ENCODE data around the gene ASB18. TPM values are rescaled to one million over a fixed set of nuclear protein-coding genes. Genes with fewer than 3 reads are reported as not detected.

Gene ASB18
- polyA plus RNA-seq, 3 donors, result not detected

DNA sequence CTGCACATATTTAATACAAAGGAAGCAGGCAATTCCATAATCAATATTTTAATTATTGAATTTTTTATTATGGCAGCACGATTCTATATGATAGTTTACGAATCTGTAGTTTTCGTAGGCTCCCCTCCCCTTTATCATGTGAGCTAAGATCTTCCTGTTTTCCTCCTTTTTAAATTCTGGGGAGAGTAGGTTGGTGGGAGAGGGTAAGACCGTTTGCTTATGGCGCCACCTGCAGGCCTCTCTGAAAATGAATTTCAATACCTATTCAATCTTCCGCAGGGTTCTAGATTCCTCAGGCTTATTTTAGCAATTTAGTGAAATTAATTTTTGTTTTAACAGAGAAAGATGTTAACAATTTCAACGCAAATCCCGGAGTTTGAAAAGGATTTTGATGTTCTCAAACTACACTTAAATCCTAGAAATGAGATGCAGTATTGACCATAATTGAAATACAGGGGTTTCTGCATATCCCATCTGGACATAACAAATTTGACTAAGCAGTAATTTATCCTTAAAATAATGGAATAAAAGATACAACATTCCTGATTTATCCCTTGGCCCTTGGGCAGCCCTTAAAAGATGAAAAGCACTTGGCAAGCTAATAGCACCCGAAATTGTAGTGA lies 83.3 kb downstream of the ASB18 start:
- WGBS, 3 donors, result 16 to 22% (median 19%) methylated on average over 9 of the region's 9 CpGs
- no peak overlapping the region for H3K27ac ChIP-seq (ENCODE audit: low read depth, low read length)

DNA sequence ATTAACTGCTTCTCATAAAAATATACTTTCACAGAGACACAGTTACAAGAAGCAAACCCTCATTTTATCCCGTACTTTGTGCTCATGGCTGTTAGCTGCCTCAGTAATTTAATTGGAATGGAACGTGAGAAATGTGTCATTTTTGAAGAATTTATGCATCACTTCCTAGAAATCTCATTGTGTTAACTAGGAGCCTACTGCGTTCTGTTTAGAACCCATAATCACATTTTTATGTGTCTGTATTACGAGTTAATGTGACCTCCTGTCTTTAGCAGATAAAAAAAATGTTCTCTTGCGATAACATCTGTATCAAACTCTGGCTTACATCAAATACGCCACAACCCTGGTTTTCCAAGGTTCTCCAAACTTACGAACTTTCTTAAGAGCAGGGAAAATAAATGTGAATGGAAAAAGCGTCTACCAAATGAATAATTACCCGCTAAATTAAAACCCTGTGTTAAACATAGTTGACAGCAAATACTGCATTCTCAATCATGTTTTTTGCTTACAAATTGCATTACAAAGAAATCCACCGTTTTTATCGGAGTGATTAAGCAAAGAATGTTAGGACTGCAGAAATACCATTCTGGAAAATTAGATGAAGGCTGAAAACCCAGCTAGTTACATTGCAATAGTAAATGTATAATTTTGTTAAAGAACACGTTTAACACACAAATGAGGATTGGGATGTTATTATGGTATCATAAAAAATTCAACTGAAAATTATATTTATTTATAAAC lies 84.0 kb downstream of the ASB18 start:
- H3K27ac ChIP-seq (ENCODE audit: low read depth, low read length), result no peak overlapping the region
- WGBS, 3 donors, result 21 to 23% (median 22%) methylated on average over 12 of the region's 12 CpGs

DNA sequence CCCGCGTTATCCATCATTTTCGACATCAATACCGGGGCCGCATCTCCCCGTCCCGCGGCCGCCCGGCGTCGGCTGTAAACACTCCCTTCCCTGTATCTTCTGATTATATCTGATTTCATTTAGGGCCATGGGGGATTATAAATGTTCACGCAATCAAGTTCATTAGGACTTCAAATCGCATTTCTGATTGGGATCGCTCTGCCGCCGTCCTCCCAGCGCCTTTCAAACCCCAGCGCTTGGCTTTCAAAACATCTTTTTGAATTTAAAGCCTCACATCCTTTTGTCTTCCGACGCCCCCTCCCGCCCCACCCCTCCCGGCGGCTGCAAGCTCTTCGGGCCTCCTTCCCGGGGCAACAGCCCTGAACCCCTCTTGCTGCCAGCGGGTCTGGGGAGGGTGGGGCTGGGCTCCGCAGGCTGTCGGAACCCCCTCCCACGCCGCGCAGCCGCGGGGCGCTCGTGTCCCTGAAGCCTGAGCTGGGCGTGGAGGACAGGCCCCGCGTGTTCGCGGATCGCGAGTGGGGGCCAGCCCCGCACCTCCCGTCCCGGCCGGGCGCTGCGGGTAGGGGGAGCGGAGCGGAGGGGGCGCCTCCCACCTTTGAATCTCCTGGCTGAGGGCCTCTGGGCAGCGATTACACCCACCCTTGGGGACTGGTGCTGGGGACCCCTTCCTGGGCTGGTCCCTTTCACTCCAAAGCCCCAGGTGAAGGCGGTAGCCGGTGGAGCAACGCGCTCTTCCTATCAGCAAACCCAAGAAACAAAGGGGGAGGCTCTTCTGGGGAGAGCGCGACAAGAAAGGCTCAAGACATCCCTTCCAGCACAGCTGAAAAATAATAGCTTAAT lies 84.8 kb downstream of the ASB18 start:
- no peak overlapping the region for H3K27ac ChIP-seq (ENCODE audit: low read depth, low read length)
- WGBS, 3 donors, result 4 to 8% (median 7%) methylated on average over 54 to 59 of the region's 59 CpGs

DNA sequence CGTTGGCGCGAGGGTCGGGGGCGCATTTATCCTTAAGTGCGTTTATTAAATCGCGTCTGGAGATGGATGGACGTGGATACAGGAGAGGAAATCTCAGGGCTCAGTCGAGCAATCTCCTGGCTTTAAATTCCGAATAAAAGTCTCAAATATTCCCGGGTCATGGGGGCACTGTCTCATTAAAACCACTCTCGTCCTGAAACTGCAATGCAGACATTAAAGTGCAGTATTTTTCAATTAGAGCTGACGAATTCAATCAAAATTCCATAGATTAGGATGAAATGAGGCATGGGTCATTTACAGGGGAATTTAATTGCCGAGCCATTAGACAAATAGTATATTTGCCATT lies 85.3 kb downstream of the ASB18 start:
- no peak overlapping the region for H3K27ac ChIP-seq (ENCODE audit: low read depth, low read length)
- 6% methylated on average over 15 of the region's 15 CpGs for WGBS, 3 donors

DNA sequence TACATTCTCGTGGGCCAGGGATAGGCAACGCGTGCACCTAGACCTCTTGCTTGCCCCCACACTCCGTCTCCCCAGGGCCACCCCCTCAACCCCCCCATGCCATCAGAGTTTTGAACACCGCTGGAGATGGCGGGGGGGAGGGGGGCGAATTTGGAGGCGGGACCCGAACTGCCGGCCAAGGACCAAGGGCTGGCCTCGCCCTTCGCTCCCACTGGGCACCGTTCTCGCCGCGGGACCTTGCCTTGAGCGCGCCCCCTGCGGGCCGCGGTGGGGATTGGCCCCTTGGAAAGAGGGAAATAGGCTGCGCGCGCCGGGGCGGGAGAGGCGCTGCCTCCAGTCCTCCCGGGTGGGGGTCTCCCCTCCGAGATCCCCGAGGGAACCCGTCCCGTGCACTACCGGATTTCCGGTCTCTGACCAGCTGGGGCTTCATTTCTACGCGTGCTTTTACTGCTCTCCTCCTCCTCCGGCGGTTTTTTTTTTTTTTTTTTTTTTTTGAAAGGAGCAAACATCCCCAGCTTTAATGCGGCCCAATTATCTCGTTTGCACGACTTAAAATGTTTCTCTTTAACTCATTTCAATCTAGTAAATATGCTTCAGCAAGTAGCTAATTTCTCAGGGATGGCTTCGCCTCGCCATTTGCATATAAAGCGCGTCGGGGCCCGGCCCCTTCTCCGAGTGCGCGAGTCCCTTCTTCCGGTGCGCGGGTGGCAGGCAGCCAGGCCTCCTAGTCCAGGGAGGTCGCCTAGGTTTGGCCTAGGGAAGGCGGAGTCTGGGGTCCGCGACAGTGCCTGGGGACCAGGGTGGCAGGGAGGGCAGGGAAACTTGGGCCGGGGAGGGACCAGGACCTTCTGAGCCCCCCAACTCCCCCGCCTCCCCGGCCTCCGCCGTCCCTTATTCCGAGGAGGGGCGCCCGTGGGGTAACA lies 86.0 kb downstream of the ASB18 start:
- H3K27ac ChIP-seq (ENCODE audit: low read depth, low read length), result no peak overlapping the region
- WGBS, 3 donors, result 3 to 4% (median 4%) methylated on average over 62 to 65 of the region's 65 CpGs

DNA sequence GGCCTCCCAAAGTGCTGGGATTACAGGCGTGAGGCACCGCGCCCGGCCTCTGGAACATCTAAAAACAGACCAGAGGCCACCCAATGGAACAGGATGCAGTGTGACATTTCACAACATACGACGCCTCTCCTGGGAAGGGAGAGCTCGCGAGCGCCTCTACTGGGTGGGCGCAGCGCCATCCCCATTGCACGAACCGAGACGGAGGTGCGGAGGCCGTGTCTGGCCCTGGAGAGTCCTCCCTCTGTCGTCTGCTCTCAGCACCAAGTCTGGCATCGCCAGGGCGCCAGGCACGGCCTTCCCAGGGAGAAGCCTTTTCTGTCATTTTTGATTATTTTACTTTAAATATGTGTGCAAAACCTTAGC lies 86.6 kb downstream of the ASB18 start:
- 7 to 10% (median 9%) methylated on average over 20 of the region's 20 CpGs for WGBS, 3 donors

DNA sequence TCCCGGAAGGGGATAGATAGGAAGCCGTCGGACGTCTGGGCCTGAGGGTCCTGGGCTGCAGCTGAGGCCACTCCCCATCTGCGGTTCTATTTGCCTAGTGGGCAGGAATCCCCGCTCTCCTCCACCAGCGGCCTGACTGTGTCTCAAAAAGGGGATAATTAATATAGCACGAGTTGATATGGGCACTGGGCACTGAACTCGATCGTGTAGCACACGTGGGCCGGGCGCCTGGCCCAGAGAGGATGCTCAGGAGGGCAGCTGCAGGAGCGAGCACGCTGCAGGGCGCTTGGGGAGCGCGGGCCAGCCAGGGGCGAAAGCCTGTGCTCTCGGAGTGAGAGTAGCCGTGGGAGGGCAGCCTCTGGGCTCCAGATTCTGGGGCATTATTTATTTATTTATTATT lies 87.3 kb downstream of the ASB18 start:
- WGBS, 3 donors, result 43 to 53% (median 50%) methylated on average over 21 of the region's 21 CpGs
- H3K27ac ChIP-seq (ENCODE audit: low read depth, low read length), result no peak overlapping the region

More for the DNA sequence above, 86.6 kb downstream of the ASB18 start:
- no peak overlapping the region for H3K27ac ChIP-seq (ENCODE audit: low read depth, low read length)

DNA sequence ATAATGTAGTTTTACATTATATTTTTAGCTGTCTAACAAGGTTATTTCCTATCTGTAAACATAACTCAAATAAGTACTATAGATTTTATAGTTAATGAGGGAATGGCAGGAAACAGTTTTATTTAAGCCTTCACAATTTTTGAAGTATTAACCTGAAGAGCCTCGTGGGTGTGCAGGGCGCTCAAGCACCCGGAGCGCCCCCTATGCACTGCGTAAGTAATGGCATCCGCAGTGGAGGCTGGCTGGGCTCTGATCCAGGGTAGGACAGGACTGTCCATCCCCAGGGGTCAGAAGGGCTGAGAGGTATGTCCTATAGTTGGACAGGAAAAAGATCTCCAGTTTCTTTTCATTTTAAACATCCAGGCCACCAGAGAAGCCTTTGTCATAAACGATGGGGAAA lies 87.8 kb downstream of the ASB18 start:
- 10 to 23% (median 13%) methylated on average over 7 of the region's 7 CpGs for WGBS, 3 donors
- no peak overlapping the region for H3K27ac ChIP-seq (ENCODE audit: low read depth, low read length)

DNA sequence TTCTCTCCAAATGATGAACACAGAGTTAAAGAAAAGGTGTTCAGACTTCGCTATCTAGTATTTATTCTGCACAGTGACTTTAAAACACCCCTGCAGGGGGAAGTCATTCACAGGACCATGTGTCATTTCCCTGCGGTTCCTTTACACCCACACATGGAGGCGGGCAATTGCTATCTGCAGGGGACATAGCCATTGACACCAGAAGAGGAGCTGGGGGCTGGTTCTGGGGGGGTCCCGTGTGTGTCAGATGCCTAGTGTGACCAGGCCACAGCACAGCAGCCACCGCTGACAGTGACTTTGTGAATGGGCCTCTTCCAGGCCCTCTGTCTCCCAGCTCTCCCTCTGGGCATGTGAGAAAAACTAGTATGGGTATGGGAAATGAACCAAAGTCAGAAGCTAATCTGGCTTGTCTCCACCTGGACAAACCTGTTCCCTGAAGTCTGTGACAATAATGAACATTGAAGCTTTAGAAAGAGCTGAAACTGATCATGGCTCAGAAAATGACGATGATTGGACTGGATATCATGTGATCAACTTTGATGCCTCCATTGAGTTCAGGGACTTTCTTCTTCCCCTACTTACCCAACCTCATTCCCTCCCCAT lies 88.6 kb downstream of the ASB18 start:
- 43 to 54% (median 46%) methylated on average over 6 of the region's 6 CpGs for WGBS, 3 donors
- H3K27ac ChIP-seq (ENCODE audit: low read depth, low read length), result no peak overlapping the region

DNA sequence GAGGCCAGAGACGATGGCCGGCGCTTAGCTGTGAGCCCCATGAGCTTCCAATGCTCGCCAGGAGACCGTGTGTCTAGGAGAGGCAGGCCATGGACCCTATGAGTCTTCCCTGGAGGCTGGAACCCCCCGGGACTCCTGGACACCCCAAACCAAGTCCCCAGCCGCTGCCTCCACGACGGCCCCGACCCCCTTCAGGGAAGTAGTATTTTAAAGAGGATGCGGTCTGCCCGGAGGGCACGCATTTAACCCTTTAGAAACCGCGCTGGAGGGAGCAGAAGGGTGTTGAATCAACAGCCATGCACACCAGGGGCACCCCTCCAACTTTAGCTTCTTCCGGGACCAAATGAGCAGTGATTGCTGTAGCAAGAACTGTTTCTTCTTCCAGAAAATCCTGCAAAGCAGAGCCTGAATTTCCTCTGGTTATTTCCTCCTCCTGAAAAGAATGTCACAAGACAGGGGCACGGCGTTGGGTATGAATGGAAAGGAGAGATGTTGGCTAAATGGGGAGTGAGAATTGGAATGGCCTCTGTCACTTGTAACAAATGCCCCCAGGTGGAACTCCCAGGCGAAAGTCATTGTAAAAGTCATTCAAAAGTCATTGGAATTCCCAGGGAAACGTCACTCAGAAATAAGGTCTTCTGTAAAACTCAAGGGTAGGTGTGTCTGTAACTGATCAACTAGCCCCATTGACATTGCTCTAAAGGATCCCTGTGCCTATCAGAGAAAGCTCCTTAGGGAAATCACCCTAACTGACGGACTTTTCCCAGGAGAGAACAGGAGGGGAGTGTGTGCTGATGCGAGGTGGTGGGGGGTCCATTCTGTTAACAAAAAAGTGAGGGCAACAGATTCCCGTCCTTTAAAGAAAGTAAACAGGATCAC lies 90.2 kb downstream of the ASB18 start:
- 2 to 11% (median 8%) methylated on average over 22 to 23 of the region's 23 CpGs for WGBS, 3 donors
- no peak overlapping the region for H3K27ac ChIP-seq (ENCODE audit: low read depth, low read length)

DNA sequence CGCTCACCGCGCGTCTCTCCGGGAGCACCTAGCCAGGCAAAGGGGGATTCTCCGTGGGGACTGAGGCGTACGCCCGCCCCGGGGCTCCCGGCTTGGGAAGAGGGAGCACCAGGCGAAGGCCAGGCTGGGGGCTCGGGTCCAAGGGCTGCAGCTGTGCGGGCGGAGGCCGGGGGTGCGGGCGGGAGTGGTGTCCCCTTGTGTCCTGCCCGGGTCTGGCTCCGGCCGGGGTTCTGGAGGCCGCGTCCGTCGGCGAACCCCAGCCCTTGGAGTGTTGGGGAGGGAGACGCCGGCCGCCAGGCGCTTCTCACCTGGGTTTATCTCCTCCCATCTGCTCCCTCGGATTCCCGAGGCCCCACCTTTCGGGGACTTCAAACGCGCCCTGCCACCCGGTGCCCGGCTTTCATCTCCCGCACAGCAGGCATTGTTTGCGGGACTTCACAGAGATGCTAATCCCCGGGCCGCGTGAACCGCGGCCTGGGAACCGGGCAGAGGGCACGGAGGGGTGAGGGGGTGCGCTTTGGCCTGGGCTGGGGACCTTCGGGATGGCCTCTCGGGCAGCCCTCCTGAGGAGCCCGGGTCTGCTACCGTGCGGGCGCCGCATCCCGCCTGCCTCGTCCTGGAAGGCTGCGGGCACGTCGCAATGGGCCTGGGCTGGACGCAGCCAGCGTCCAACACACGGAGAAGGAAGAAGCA lies 91.0 kb downstream of the ASB18 start:
- no peak overlapping the region for H3K27ac ChIP-seq (ENCODE audit: low read depth, low read length)
- WGBS, 3 donors, result 2 to 7% (median 5%) methylated on average over 59 to 62 of the region's 62 CpGs

DNA sequence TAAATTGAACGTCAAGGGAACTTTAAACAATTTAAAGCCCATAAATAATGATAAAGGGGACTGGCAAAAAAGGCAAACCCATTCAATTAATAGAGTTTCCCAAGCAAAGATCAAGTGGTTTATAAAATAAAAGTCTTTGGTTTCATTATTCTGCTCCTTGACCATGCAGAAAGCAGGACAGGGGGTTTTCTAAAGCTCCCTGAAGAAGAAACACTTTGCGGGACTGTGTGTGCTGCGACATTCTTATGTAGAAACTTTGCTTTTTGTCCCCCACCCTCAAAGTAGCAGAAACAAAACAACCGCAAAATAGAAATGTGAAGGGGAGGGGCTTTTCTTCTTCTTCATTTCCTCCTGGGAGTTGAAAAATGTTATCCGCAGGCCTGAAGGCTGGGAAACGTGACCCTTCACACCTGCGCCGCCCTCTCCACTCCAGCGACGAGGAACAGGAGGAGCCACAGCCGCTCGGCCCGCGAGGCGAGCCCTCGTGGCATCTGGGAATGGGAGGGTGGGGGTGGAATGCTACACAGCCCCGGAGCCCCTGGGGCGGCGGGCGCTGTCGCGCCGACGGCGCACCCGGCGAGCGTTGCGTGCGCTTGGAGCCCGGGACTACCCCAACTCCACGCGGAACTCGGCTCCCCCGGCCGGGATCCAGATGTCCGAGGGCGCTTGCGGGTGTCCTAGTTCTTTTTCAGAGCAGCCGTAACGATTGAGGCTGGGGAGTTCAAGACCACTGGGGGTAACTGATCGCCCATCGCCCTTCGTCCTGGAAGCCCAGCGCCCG lies 91.8 kb downstream of the ASB18 start:
- 3 to 8% (median 6%) methylated on average over 46 of the region's 46 CpGs for WGBS, 3 donors
- no peak overlapping the region for H3K27ac ChIP-seq (ENCODE audit: low read depth, low read length)

DNA sequence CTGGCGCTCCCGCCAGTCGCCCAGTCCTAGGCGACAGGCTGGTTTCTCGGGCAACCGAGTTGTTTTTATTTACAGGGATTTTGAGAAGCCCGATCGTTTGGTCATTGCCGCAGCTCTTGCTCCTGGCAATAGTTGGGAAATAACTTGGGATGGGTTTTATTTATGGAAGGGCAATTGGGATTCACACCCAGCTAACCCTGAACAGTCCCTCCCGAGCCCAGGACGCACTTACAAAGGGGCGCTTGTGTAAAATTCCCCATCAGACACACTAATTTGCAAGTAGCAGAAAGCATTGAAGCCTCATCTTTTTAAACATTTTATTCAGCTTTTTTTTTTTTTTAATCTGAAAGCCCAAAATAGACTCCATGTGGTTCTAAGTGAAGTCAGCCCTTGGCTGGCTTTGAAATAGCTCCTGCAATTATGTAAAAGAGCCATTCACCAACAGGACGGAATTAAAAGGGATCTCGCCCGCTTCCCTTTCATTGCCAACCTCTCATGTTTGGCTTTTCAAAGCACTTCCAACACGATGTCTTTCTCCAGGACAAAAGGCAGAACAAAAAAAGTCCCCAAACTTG lies 92.4 kb downstream of the ASB18 start:
- WGBS, 3 donors, result 5 to 11% (median 10%) methylated on average over 16 of the region's 16 CpGs

DNA sequence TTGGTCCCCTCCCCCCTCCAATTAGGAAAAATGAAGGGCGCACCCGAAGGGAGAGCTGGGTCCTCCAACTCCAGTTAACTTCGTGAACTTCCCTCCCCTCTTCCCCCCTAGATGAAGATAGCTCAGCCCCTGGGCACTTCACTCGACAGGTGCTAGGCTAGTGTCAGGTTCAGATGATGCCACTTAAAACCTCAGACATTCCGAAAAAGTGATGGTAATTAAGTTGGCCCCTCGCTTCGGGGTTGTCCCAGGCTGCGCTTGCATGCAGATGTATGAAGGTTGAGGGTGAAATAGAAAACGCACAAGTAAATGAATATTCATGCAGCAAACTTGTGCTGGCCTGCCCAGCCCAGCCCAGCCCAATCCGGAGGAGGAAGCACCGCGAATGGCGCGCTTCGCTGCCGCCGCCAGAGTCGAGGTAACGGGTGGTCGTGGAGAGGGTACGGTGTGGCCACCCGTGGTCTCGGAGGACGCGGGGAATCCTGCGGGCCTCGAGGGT lies 93.0 kb downstream of the ASB18 start:
- H3K27ac ChIP-seq (ENCODE audit: low read depth, low read length), result no peak overlapping the region
- WGBS, 3 donors, result 4 to 6% (median 5%) methylated on average over 27 of the region's 27 CpGs

More for the DNA sequence above, 92.4 kb downstream of the ASB18 start:
- H3K27ac ChIP-seq (ENCODE audit: low read depth, low read length), result no peak overlapping the region

DNA sequence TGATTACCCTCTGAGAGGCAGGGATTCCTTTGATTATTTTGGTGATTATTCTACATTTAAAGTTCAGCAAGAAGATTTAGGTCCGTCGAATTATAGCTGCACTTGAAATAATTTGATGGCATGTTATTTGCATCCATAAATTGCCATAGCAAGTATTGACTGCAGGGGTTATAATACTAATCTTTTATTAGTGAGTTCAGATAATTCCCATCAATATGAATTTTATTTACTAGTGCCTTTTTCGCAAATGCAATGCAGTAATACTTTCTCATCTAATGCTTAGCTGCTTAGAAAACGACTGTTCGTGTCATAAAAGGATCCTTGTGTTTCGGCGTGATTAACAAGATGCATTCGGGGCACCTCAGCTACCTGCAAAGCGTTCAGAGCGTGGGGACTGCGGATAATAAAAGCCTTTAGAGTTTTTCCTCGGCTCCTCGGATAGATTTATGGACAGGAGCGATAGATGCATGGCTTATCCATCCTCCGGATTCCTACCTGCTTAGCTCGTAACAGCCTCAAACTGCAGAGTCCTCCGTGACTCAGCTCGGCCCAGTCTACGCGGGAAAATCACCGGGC lies 93.5 kb downstream of the ASB18 start:
- 7 to 13% (median 10%) methylated on average over 21 of the region's 21 CpGs for WGBS, 3 donors
- no peak overlapping the region for H3K27ac ChIP-seq (ENCODE audit: low read depth, low read length)

Measured in adipose tissue (tissue), 3 donors.